ENCODE data around the gene DHRSX. TPM values are rescaled to one million over a fixed set of nuclear protein-coding genes. Genes with fewer than 3 reads are reported as not detected.

DHRSX gene
- total and polyA plus RNA-seq, 2 experiments from 2014 or later = 37.2 to 71.7 TPM

DNA sequence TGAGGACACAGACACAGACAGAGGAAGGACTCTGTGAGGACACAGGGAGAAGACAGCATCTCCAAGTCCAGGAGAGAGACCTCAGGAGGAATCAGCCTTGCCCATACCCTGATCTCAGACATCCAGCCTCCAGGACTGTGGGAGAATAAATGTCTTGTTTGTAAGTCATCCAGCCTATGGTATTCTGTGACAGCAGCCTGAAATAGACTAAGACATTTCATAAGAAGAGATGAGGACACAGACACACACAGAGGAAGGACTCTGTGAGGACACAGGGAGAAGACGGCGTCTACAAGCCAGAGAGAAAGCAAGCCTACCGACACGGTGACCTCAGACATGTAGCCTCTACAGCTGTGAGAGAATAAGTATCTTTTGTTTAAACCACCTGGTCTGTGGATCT is 112.1 kb downstream of the DHRSX start:
- TF ChIP-seq EZH2phosphoT487 (IDR thresholded peaks at IDR 0.05; ENCODE audit: low read depth, severe bottlenecking, unreplicated experiment) (no peak), EZH2 (IDR thresholded peaks at IDR 0.05; ENCODE audit: borderline replicate concordance) (no peak)
- TF ChIP-seq, protein P1, sequence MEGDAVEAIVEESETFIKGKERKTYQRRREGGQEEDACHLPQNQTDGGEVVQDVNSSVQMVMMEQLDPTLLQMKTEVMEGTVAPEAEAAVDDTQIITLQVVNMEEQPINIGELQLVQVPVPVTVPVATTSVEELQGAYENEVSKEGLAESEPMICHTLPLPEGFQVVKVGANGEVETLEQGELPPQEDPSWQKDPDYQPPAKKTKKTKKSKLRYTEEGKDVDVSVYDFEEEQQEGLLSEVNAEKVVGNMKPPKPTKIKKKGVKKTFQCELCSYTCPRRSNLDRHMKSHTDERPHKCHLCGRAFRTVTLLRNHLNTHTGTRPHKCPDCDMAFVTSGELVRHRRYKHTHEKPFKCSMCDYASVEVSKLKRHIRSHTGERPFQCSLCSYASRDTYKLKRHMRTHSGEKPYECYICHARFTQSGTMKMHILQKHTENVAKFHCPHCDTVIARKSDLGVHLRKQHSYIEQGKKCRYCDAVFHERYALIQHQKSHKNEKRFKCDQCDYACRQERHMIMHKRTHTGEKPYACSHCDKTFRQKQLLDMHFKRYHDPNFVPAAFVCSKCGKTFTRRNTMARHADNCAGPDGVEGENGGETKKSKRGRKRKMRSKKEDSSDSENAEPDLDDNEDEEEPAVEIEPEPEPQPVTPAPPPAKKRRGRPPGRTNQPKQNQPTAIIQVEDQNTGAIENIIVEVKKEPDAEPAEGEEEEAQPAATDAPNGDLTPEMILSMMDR (IDR thresholded peaks at IDR 0.05; ENCODE audit: poor library complexity) = no peak
- Histone ChIP-seq H3K4me2 (no peak overlapping the region), H3K27me3 (no peaks in the 10 kb centered on the region), H3K4me1 (ENCODE audit: insufficient read depth) (no peaks in the 10 kb centered on the region), H3K9me2 (replicated peaks; ENCODE audit: insufficient read depth) (no peaks in the 10 kb centered on the region), H3K27ac (no peak overlapping the region), H4K20me1 (ENCODE audit: insufficient read depth, poor library complexity, severe bottlenecking) (no peaks in the 10 kb centered on the region), H3K79me2 (peaks cover 2% of the 10 kb centered on the region), H2AFZ (no peak overlapping the region), H3K36me3 (replicated peaks; ENCODE audit: insufficient read depth, low read depth) (peaks cover 6% of the 10 kb centered on the region), H3K9me3 (ENCODE audit: low read depth) (peaks cover 7% of the 10 kb centered on the region), H3K4me3 (no peak overlapping the region)
- WGBS (ENCODE audit: low lambda C conversion rate, missing lambda C conversion rate) = 89% methylated on average over 4 of the region's 4 CpGs
- no peak for DNase-seq (ENCODE audit: low spot score)

DNA sequence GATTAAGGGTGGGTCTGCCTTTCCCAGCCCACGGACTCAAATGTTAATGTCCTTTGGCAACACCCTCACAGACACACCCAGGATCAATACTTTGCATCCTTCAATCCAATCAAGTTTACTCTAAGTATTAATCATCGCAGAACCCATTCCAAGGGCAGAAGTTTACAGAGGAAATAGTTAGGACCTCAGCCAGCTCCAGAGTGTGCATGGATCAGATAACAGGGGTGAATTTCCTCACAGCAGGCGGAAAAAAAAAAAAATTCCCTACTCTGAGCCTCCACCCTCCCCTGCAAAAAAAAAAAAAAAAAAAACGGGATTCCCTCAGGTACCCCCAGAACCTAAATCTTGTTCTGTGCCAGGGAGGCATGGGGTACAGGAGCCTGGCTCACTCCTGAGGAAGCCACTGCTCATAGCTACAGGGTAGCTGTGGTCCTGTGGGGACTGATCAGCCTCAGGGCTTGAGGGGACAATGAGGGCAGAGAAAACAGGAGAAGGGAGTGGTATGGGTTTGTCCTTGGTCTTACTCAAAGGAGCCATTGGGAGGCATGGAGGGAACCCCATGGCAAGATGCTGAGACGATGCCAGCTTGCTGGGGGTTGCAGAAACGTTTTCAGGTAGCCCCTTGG is 113.0 kb downstream of the DHRSX start:
- H3K4me1 ChIP-seq (ENCODE audit: insufficient read depth) = no peaks in the 10 kb centered on the region
- H2AFZ ChIP-seq = no peak overlapping the region
- H4K20me1 ChIP-seq (ENCODE audit: insufficient read depth, poor library complexity, severe bottlenecking) = no peaks in the 10 kb centered on the region
- TF ChIP-seq, protein P1 (IDR thresholded peaks at IDR 0.05; ENCODE audit: poor library complexity) = no peak
- TF ChIP-seq EZH2 (IDR thresholded peaks at IDR 0.05; ENCODE audit: borderline replicate concordance) = no peak
- no peak for TF ChIP-seq EZH2phosphoT487 (IDR thresholded peaks at IDR 0.05; ENCODE audit: low read depth, severe bottlenecking, unreplicated experiment)
- peaks cover 7% of the 10 kb centered on the region for H3K9me3 ChIP-seq (ENCODE audit: low read depth)
- H3K9me2 ChIP-seq (replicated peaks; ENCODE audit: insufficient read depth) = no peaks in the 10 kb centered on the region
- H3K4me3 ChIP-seq = no peak overlapping the region
- H3K27me3 ChIP-seq = no peaks in the 10 kb centered on the region
- no peak overlapping the region for H3K4me2 ChIP-seq
- peaks cover 7% of the 10 kb centered on the region for H3K79me2 ChIP-seq
- H3K36me3 ChIP-seq (replicated peaks; ENCODE audit: insufficient read depth, low read depth) = peaks cover 6% of the 10 kb centered on the region
- H3K27ac ChIP-seq = no peak overlapping the region
- DNase-seq (ENCODE audit: low spot score) = no peak
- WGBS (ENCODE audit: low lambda C conversion rate, missing lambda C conversion rate) = 77% methylated on average over 6 of the region's 6 CpGs

DNA sequence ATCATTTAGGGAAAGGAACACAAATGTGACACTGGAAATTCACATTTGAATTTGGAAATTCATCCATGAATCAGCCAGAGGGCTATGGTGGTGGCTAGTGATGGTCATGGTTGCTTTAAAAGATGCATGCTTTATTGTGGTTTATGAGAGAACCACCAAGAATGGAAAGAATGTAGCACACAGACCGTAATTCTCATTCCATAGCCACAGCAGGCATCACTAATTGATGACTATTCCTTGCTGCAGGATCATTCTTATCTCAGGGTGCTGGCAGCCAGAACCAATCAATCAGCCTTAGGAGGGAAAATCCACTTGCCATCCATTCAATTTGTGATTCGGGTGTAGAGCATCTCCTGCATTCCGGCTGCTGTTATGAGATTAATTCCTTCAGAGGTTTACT is 115.6 kb downstream of the DHRSX start:
- TF ChIP-seq EZH2phosphoT487 (IDR thresholded peaks at IDR 0.05; ENCODE audit: low read depth, severe bottlenecking, unreplicated experiment) (no peak), EZH2 (IDR thresholded peaks at IDR 0.05; ENCODE audit: borderline replicate concordance) (no peak)
- TF ChIP-seq, protein P1 (IDR thresholded peaks at IDR 0.05; ENCODE audit: poor library complexity) = no peak
- Histone ChIP-seq H3K9me3 (ENCODE audit: low read depth) (no peaks in the 10 kb centered on the region), H3K27ac (no peak overlapping the region), H4K20me1 (ENCODE audit: insufficient read depth, poor library complexity, severe bottlenecking) (no peaks in the 10 kb centered on the region), H3K4me3 (no peak overlapping the region), H3K36me3 (replicated peaks; ENCODE audit: insufficient read depth, low read depth) (no peaks in the 10 kb centered on the region), H3K79me2 (peaks cover 5% of the 10 kb centered on the region), H2AFZ (no peak overlapping the region), H3K4me1 (ENCODE audit: insufficient read depth) (no peaks in the 10 kb centered on the region), H3K4me2 (no peak overlapping the region), H3K9me2 (replicated peaks; ENCODE audit: insufficient read depth) (no peaks in the 10 kb centered on the region), H3K27me3 (no peaks in the 10 kb centered on the region)
- 56% methylated on average over 3 of the region's 3 CpGs for WGBS (ENCODE audit: low lambda C conversion rate, missing lambda C conversion rate)
- no peak for DNase-seq (ENCODE audit: low spot score)
